NCI-H446 treated with DMSO at 0.1 percent for 48 hours (cell line): ENCODE results near the gene RRBP1.
A peak's percentile ranks its signal among the peaks of the same experiment; 100 is the strongest.

Source experiments
- DNase-seq: peaks from one replicate; lab custom pipeline; 2025; lab: John Stamatoyannopoulos, UW

RRBP1 gene

DNA sequence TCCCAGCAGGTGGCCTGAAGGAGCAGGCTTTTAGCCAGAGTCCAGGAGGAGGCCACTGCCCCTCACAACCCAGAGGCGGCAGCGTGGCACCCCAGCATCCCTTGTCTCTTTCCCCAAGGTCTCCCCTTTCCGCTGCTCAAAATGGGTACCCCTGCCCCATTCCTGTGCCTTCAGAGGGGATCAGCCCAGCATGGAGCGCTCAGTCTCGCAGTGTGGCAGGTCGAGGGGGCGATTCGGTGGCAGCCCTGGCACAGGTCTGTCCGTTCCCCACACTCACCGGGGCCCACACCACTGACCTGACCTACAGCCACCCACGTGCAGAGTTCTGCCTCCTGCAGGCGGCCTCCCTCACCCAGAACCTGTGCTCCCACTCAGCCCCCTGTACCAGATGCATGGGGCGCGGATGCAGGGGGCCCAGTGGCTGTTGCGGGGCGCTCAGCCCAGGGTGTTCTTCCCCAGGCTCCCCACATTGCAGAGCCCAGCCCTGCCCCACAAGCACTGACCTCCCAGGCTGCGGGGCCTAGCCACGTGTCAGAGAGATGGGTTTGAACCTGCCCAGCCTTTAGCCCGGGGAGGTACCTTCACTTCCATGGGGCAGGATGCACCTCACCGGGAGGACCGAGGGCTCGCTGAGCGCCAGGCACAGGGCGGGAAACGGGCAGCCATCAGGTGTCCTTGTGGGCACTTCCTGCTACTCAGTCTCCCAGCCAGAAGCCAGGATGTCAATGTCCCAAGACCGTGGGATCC lies 70.3 kb downstream of the RRBP1 start:
- no peak for DNase-seq

DNA sequence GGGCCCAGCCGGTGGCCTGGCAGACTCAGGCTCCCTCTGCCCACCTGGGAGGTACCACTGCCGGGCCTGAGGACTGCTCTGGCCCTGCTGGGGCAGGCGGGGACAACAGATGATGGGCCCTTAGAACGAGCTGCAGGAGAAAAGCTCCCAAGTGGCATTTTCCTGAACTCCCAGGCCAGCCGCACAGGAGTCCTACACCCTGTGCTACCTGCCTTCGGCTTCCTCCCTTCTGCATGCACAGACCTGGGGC lies 70.8 kb downstream of the RRBP1 start:
- no peak for DNase-seq

DNA sequence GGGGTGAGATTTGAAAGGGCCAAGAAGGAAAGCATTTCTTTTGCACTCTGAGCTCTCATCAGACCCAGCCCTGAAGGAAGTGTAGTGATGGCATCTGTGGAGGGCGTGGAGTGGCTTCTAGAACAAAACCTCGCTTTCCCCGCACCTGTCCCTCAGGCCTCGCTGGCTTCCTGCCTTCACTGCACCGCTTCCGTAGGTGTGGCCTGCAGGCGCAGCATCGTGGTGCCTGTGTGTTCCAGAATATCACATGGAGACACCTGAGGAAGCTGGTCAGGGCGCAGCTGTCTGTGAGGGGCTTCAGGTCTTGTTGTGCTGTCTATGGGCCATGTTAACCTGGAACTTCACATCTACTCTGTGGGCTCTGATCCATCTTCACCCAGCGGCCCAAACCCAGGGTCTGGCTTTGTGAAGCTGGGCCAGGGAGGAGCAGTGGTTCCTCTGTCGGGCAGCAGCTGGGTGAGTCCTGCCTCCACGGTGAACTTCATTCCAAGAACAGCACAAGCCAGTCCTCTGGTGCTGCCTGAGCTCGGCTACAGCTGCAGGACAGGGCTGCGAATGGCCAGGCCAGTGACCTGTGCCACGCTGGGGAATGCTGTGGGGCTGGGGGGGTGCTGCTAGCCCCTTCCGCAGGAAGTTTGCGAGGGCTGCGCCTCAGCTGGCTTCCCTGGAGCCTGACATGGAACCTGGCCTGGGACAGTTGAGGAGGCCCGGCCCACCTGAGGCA lies 71.3 kb downstream of the RRBP1 start:
- DNase-seq = no peak

DNA sequence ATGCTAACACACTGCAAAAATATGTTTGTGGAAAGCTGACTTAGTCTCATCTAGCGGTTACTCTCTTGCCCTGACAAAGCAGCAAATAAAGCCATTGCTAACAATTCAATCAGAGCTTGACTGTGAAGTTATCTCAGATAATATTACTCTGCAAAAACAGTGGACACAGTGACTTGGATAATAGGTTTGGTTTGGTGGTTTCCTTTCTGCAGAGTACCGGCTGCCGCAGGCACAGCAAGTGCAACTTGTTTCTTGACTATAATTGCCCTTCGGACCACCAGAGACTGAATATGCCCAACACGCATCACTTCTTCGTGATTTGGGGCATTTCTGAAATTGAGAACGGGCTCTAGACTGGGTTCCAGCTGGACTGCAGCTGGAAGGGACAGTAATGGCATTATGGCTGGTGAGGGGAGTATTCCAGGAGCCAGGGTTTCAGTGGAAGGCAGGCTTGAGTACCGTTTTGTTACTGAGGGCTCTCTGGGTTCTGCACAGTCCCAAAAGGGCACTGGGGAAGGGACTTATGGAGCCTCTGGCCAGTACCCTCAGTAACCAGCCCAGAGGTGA lies 72.1 kb downstream of the RRBP1 start:
- no peak for DNase-seq

DNA sequence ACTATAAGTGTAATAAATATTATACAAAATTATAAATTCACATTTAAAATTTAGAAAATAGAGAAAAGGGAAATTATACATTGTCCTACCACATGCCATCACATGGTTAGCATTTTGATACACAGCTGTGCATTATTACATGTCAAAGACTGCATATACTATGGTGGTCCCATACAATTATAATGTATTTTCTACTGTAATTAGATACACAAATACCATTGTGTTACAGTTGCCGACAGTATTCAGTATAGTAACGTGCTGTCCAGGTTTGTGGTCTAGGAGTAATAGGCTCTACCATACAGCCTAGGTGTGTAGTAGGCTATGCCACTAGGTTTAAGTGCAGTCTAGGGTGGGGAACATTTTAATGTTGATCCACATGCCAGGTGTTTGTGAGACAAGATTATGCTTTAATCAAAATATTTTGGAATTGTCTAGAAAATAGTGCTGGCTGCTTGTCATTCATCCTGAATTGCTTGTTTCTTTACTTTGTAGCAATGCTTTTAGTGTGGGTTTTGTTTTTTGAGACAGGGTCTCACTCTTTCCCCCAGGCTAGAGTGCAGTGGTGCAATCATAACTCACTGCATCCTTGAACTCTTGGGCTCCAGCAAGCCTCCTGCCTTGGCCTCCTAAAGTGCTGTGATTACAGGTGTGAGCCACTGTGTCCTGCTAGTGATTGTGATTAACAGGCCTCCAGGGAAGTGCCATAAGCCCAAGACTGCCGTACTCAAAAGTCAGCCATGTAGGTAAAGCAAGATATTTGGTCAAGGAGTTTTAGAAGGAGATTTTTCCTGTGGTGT lies 73.1 kb downstream of the RRBP1 start:
- no peak for DNase-seq

DNA sequence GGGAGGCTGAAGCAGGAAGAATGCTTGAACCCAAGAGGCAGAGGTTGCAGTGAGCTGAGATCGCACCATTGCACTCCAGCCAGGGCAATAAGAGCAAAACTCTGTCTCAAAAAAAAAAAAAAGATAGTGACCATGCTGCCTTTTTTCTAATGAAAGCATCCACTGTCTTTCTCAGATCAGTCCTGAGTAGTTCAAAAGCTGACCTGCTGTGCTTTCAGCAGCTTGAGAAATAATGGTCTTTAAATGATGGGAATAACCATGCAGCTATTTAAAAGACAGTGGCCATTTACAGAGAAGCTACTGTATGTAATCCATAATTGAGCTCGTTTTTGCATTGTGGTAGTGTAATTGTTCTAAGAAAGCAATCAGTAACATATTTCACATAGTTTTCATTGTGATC lies 76.0 kb downstream of the RRBP1 start:
- no peak for DNase-seq

DNA sequence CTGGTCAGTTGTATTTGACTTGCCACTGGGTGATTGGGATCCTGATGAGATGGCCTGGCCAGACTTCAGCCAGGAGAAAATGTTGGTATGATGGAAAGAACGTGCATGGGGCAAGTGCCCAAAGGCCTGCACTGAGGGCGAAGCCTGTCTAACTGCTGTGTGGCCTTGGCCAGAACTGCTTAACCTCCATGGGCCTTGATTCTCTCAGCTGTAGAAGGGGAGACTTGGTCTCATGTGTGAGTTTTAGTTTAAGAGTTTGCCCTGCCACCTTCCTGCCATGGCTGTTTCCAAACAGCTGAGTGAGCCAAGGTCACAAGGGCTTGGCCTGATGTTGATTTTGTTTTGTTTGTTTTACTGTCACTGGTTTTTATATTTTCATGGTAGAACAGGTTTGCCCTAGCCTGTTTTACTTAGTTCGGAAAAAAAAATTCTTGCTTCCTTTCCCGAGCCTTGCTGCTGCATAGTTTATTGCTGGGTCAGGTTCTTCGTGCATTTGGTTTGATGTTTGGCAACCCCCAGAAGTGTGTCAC lies 76.8 kb downstream of the RRBP1 start:
- DNase-seq = no peak

DNA sequence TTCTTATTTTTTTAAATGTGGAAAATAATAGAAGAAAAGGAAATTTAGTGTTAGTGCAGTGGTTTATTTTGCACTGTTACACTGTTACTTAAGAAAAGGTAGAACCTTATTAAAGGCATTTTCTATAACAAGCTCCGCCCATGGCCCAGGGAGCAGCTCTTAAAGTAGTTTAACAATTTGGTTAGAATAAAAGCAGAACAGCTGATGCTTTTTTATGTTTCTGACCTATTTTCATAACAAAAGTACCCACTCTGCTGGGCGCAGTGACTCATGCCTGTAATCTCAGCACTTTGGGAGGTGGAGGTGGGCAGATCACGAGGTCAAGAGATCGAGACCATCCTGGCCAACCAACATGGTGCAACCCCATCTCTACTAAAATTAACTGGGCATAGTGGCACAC lies 79.5 kb downstream of the RRBP1 start:
- DNase-seq = no peak

DNA sequence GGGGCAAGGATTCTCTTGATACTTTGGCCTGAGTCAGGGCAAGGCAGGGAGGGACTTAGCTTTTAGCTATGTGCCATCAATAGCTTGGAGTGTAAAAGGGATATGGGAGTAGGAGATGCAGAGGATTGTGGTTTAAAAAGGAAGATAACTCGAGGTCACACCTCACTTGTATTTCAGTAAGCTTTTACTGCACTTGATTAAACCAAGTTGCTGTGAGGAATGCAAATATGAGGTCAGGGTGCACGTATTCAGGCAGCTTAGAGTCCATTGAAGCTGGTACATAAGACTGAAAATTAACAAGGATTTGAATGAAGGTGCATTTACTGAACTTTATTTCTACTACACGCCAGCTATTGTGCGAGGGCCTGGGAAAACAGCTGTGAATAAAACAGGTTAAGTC lies 80.1 kb downstream of the RRBP1 start:
- no peak for DNase-seq

DNA sequence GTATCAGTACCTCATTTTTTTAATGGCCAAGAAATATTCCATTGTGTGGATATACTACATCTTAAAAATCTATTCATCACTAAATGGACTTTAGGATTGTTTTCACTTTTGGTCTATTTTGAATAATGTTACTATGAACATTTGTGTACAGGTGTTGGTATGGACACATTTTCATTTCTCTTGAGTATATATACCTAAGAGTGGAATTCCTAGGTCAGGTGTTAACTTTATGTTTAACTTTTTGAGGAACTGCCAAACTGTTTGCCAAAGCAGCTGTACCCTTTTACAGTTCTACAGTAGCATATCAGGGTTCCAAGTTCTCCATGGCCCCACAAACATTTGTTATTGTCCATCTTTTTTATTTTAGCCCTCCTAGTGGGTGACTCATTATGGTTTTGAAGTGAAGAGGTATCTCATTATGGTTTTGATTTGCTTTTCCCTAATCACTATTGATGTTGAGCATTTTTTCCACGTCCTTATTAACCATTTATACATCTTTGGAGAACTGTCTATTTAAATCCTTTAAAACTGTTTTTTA lies 84.0 kb downstream of the RRBP1 start:
- DNase-seq = no peak

DNA sequence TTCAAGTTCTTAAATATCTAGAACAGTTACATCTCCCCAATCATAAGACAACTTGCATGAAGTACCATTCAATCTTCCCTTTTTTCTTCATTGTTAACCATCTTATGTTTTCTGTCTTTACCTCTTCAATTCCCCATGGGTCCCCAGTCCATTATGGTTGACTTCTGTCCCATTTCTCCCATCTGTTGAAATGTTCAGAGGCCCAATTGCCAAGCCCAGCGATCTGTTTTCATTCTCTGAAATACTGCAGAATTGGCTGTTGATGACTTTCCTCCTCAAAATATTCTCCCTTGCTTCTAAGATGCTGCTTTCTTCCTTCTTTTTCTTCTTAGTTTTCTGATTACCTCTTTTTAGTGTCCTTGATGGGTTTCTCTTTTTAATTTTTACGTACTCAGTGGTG lies 86.2 kb downstream of the RRBP1 start:
- peak; percentile 19 for DNase-seq

DNA sequence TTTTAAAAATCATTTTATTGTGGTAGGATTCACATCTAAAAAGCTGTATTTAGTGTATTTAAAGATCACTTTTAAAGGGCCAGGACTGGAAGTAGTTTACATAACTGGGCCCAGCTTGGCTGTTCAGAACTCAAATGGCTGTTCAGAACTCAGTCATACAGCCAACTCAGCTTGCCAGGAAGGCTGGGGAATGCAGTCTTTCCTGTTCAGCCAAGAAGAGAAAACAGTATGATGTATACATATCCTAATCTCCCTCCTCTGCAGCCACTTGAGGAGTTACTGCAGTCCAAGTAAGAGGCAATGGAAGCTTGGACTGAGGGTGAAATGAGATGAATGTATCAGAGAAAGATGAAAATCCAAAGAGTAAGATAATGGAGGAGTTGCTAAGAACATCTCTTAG lies 87.6 kb downstream of the RRBP1 start:
- DNase-seq = peak; percentile 39

DNA sequence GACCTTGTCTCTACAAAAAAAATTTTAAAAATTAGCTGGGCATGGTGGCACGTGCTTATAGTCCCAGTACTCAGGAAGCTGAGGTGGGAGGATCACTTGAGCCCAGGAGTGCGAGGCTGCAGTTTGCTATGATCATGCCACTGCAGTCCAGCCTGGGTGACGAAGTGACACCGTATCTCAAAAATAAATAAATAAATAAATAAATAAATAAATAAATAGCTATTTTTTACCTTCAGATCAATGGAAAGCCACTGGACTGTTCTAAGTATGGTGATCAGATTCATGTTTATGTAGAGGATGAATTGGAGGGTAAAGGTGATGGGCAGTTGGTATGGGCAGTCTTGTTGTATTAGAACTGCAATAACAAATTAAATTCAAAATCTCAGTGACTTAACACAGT lies 88.1 kb downstream of the RRBP1 start:
- DNase-seq = no peak

DNA sequence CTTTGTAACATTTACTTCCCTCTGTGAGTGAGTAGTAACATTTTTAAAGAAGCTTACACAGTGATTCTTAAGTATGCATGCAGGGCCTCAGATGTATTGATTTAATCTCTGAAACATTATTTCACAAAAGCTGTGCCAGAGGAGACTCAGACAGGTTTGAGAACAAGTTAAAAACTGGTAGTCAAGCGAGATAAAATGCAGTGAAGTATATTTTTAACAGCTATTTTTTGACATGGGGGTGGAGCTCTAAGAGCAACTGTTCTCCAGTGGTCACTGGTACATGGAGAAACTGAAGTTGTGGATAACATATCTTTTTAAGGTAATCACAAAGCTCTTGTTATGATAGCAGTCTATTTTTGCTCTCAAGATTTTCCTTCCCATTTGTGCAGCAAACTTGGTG lies 91.8 kb downstream of the RRBP1 start:
- no peak for DNase-seq

DNA sequence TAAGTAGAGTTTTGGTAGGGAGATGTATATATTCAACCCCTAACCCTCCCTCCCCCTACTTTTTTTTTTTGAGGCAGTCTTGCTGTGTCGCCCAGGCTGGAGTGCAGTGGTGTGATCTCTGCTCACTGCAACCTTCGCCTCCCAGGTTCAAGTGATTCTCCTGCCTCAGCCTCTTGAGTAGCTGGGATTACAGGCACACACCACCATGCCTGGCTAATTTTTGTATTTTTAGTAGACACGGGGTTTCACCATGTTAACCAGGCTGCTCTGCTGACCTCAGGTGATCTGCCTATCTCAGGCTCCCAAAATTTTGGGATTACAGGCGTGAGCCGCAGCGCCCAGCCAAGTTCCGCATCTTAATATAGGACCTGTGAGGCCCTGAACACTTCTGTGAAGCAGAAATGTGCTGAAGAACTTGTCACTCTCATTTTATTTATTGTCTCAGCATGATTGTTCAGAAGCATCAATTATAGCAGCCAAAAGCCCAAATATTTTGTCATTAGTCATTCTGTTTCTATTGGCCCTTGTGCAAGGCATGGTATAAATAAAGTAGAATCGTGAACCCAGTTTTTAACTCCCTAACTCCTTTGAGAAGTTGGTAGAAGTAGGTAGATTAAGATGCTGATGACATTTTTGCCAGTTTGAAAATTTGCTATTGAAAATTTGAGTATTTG lies 92.7 kb downstream of the RRBP1 start:
- peak; percentile 46 for DNase-seq

DNA sequence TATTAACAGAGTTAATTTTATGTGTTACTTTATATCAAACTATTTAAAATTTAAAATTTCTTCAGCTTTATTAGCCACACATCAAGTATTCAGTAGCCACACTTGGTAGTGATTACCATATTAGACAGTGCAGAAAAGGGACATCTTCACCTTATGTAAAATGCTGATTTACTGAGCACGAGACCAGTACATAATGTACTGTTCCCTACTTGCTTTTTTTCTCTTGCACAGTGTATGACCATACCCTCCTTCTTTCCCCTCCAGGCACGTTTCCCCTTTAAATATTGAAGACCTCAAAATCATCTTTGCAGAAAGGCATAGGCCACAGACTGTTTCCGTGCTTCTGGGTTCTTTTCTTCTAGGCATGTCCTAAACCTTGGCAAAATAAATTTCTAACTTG lies 94.2 kb downstream of the RRBP1 start:
- DNase-seq = no peak

DNA sequence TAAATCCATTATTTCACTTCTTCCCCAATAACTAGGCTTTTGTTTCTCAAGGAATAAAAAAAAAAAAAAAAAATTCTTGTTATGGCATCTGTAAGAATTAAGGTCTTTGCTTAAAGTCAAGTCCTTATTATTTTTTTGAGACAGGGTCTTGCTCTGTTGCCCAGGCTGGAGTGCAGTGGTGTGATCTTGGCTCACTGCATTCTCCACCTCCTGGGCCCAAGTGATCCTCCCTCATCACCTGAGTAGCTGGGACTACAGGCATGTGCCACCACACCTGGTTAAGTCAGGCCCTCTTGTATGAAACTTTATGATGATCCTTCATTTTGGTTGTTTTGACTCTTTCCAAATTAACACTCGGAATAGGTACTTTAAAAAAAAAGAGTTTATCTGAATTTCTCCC lies 94.9 kb downstream of the RRBP1 start:
- no peak for DNase-seq

DNA sequence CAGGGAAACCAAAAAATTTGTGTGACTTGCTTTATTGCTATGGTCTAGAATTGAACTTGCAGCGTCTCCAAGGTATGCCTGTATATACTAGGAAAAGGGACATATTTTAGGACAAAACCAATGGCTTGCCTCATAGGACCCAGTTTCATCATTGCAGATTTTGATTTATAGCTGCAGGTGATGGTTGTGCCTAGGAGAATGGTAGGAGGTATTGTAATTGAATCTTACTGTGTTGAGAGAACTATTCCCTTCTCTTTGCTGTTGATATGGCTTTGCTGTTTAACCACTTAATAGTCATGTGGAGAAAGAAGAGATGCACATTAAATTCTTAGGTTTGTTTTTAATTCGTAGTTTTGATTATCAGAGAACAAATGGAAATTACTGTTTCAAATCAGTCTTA lies 95.8 kb downstream of the RRBP1 start:
- DNase-seq = no peak

DNA sequence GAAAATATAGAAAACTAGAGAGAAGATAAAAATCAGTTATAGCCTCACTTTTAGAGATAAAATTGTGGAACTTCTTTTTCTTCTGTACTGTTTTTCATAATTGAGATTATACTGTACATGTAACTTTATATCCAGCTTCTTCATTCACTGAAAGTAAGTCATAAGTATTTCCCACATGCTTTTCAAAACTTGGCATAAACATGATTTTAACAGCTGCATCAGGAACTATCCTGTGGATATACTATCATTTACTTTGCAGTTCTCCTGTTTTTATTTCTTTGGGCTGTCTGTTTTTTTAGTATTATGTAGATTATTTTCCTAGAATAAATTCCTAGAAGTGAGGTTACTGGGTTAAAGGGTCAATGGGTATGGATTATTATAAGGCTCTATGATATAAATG lies 97.4 kb downstream of the RRBP1 start:
- no peak for DNase-seq

DNA sequence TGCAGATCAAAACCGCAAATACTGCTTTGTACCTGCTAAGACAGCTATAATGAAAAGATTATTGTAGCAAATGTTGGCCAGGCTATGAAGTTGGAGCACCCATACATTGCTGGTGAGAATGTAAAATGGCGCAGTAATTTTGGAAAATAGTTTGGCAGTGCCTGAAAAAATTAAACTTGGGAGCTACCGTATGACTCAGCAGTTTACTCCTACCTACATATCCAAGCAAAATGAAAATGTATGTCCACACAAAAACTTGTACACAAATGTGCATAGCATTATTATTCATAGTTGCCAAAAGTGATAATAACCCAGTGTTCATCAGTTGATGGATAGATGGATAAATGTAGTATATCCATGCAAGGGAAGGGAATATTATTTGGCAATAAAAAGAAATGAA lies 98.9 kb downstream of the RRBP1 start:
- no peak for DNase-seq

DNA sequence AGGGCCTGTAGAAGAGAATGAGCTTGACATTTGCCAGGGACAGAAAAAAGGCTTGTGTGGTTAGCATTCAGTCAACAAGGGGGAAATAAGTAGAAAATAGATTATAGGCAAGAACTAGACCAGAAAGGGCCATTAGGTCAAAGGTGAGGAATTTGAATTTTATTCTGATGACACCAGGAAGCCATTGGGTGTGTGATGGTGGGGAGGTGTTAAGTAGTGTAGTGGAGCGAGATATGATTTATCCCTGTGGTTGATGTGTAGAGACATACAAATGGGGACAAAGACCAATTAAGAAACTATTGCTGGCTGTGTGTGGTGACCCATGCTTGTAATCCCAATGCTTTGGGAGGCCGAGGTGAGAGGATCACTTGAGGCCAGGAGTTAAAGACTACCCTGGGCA lies 101.1 kb downstream of the RRBP1 start:
- DNase-seq = no peak
